Iris pigment epithelial cell (primary cell): ENCODE data around the gene ZFAND2A.
"Not testable (repeated sequence)": the region's sequence is repeated elsewhere in the genome, so short reads cannot be mapped to it uniquely, and the experiment has no call there.

Source experiments
- DNase-seq: peaks from one replicate; pipeline ENCODE4 v3.0.0-alpha.2; 2011; ENCODE audit warnings: low read depth

The ZFAND2A gene

GRCh38 chr7:1124164-1124563 is 35.8 kb downstream of the ZFAND2A start:
- no peak for DNase-seq

DNA sequence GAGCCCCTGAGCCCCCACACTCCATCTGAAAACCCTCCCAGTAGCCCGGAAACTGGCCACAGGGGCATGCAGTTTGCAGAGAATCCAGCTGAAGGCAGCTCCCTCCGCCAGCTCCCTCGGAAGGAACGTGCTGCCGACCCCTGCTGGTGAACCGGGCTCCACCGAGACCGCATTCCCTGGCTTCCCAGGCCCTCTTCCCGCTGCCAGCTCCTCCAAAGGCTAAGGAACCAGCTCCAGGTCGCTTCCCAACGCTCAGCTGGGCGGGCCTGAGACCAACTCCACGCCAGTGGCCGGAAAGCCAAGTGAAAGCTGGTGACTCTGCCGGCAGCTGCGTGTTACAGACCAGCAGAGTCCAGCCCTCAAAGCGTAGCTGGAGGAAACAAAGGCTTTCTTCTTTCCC is 36.3 kb downstream of the ZFAND2A start:
- peak; percentile 67 for DNase-seq

DNA sequence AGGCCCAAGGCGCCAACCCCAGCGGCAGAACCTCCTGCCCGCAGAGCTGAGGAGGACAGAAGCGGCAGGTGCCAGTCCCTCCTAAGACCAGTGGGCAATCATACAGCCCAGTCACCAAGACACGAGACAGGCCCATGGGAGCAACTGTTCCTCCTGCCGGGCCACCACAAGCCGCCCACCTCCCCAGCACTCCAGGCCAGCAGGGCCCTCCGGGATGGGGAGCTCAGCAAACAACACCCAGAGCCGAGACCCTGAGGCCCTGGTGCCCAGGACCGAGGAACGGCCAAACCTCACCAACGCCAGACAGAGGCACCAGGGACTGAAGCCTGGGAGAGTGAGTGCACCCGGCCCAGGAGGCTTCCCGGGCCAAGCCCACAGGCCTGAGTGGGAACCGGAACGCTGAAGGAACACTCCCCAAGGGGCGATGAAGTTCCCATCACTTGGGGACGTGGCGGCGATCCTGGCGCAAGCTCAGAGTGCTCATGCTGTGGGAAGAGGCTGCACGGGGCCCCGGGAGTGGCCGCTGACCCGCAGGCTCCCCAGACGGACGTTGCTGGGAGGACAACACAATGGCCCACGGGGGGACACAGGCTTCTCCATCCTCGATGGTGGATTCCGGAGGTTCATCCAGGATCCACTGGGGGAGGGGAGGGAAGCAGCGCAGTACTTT is 37.0 kb downstream of the ZFAND2A start:
- no peak for DNase-seq

DNA sequence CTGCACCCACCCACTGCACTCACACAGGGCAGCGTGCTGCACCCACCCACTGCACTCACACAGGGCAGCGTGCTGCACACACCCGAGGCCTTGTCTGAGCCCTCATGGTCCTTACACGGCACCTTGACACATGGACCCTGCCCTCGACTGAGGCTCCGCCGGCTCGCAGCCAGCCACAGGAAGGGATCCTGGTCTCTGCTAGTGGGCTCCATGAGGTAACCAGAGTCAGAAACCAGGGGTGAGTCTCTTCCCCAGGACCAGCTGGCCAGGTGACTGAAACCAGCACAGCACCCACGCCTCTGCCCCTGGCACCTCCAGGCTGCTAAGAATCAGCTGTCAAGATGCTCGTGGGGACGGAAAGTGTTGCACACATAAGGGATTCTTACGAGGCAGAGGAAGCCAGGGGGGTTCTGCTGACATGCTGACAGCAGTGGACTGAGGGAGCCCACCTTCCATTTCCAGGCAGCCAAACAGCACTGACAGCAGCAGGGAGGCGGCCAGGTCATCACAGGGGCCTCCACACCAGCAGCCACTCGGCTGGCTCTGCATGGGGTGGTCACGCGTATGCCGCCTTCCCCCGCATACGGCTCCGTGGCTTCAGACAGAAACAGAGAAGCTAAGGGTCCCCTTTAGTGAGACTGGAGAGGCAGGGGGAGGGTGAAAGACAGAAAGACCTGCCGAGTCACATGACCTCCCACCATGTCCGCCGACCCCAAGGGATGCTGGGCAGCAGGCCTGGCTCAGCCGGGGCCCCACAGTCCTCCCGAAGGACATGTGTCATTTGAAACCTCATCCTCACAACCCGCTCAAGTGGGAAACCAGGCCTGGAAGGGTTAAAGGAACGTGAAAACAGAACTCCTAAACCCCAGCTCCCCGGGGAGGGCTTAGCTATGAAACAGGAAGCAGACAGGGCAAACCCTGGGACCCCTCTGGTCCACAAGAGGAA is 37.8 kb downstream of the ZFAND2A start:
- no peak for DNase-seq

GRCh38 chr7:1121476-1121875 is 38.5 kb downstream of the ZFAND2A start:
- no peak for DNase-seq

DNA sequence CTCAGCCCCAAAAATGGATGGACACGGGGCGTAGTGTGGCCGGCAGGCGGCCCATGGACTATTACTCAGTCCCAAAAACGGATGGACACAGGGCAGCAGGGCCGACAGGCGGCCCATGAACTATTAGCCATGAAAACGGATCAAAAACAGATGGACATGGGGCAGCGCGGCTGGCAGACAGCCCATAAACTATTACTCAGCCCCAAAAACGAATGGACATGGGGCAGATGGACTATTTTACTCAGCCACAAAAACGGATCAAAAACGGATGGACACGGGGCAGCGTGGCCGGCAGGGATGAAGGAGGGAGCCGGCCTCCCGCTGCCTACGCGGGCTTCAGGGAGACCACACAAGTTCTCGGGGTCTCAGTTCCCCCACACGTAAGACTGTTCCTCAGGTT is 39.2 kb downstream of the ZFAND2A start:
- no peak for DNase-seq

- DNase-seq: no peak
These were observed 40.8 kb downstream of the ZFAND2A start for GRCh38 chr7:1119201-1119600.

GRCh38 chr7:1117321-1117928 is 42.6 kb downstream of the ZFAND2A start:
- DNase-seq: no peak

GRCh38 chr7:1116383-1117008 is 43.5 kb downstream of the ZFAND2A start:
- not testable (repeated sequence) for DNase-seq

- not testable (repeated sequence) for DNase-seq
These were observed 44.6 kb downstream of the ZFAND2A start for GRCh38 chr7:1115171-1116045.

GRCh38 chr7:1114505-1114904 is 45.5 kb downstream of the ZFAND2A start:
- DNase-seq: no peak

DNA sequence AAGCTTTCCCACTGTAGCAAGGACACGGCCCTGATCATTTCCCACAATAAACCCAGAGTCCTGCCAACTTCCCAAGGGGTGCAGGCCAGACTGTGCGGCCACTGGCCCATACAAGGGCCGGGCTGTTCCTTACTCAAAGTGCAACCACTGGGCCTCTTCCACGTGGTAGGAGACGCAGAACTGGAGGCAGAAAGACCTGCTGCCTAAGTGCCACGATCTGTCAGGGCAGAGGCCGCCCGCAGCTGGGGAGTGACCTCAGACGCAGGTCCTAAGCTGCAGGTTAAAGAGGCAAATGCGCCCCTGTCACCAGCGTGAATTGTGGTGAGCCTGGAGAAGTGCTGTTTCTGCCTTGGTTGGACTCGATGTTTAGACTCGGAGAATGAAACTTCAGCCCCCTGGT is 45.9 kb downstream of the ZFAND2A start:
- DNase-seq: no peak

DNA sequence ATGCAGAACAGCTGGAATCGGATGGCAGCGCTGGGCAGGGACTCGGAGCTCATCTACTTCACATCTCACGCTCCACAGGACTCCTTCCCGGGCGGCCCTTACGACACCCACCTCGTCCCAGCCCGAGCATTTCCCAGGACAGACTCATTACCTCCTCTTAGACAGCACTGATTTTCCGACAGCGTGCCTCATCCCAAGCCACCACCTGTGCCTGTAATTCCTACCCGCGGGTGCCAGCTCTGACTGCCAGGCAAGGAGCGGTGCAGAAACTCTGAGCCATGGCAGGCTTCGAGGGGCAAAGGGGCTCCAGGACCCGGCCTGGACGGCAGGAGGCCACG is 46.5 kb downstream of the ZFAND2A start:
- DNase-seq: no peak

DNA sequence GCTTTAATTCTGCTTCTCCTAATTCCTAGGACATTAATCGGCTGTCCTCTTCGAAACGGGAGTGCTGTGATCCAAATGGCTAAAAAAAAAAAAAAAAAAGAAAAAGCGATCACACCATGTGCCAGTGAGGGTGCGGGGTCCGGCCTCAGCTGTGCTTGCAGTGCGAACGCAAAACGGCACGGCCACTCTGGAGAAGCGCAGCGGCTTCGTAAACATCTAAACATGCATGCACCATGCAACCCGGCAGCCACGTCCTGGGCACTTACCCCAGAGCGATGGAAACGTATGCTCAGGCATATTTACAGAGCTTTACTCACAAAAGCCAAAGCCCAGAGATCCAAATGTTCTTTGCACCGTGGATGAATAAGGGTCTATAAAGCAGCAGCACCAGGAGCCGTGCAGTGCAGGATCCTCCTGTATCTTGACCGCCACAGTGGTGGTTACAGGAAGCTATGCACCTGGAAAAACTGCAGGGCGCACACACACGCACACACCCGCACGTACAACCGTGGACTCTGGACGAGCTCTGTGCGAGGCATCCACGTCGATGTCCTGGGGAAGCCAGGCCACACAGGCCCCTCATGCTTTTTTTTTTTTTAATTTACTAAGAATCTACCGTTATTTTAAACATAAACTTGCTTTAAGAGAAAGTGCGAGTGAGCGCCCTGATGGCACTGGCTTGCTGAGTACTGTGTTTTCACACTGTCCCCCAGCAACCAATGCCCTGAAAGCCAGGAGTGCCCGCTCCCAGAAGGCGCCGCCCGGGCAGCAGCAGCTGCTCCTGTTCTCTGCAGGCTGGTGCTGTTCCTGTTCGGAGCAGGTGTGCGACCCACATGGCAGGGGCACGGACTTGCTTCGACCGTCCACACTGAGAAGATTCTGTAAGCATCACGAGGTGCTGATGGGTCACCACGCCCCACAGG is 47.1 kb downstream of the ZFAND2A start:
- DNase-seq: no peak

- DNase-seq: no peak
These were observed 47.9 kb downstream of the ZFAND2A start for GRCh38 chr7:1112109-1112508.

DNA sequence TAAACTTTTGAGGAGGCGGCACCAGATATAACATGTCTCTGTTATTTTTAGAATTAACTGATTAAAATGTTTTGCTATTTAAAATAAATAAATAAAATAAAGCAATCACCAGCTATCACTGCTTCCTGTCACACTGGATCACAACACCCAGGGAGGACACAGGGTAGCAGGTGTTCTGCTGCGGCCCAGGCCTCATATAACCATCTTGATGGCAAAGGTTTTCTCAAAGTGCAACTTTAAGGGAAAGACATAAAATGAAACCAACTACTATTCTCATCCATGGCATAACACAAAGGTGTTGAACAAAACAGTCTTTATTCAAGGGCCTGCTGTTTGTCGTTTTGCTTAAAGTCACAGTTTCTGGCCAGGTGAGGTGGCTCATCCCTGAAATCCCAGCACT is 48.8 kb downstream of the ZFAND2A start:
- no peak for DNase-seq

DNA sequence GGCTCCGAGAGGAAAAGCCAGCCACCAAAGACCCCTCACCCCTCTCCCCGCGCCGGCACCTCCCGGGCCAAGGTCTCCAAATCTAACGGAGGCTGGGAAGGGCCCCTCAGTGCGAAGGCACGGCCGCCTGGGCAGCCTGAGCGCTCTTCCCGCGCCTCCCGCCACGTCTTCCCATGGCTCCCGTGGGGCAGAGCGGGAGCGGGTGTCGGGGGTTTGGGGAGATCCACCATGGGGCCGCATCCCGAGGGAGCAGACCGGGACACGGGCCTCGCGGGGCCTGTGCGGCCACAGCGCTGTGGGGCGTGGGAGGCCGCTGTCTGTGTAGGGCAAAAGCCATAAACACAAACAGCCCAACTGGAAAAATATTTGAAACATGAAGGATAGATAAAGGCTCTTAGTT is 49.6 kb downstream of the ZFAND2A start:
- no peak for DNase-seq

DNA sequence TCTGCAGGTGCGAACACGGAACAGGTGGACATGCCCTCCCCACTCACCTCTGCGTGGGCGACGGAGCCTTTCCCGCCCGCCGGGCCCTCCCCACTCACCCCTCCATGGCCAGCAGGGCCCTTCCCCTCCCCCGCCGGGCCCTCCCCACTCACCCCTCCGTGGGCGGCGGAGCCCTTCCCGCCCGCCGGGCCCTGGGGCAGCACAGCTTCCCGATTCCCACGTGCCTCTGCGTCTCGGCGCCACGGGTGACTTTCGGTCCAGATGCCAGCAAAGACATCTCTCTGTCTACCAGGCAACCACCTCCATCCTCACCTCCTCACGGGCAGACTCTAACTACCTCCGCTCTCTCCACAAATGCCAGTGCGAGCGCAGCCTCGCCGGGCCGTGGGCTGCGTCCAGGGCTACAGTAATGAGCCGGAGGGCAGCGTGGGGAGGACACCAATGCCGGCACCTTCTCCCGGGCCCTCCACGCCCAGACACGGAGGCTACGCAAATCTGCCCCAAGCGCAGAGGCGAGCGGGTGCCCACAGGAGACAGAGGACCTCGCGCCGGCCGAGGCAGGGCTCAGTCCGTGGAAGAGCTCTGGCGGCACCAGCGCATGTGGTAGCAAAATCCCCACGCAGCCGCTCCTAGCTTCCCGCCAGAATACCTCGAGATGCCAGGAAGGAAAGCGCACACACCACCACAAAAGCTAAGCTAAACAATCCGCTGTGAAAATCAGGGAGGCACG is 50.2 kb downstream of the ZFAND2A start:
- DNase-seq: no peak

- no peak for DNase-seq
These were observed 51.6 kb downstream of the ZFAND2A start for GRCh38 chr7:1108264-1108920.
